Neural crest cell (in vitro differentiated cells): ENCODE results near the gene DDX39A. TPM values are rescaled to one million over a fixed set of nuclear protein-coding genes. Genes with fewer than 3 reads are reported as not detected.

Experiments used
- DNase-seq: peaks from one replicate; pipeline ENCODE4 v3.0.0; 2021; ENCODE audit warnings: low read depth, mixed read lengths, low spot score
- H3K27ac Mint-ChIP-seq: one replicate; pipeline ENCODE4 v1.8.0; 2021; ENCODE audit warnings: mild to moderate bottlenecking, mixed read lengths; ENCODE audit not compliant: unreplicated experiment
- H3K27me3 Mint-ChIP-seq: 2 replicates; pipeline ENCODE4 v1.8.0; 2021; ENCODE audit warnings: low read depth, mild to moderate bottlenecking, mixed read lengths
- H3K36me3 Mint-ChIP-seq: 2 replicates; pipeline ENCODE4 v1.8.0; 2021; ENCODE audit warnings: low read depth, mild to moderate bottlenecking, mixed read lengths
- H3K4me1 Mint-ChIP-seq: 2 replicates; pipeline ENCODE4 v1.8.0; 2021; ENCODE audit warnings: mixed read lengths
- H3K4me3 Mint-ChIP-seq: one replicate; pipeline ENCODE4 v1.8.0; 2021; ENCODE audit warnings: mild to moderate bottlenecking, mixed read lengths
- H3K9me3 Mint-ChIP-seq: 2 replicates; pipeline ENCODE4 v1.8.0; 2021; ENCODE audit warnings: mixed read lengths
- total RNA-seq: library from RNA; stranded (reverse); gene quantifications from 2 replicates; pipeline ENCODE4 v1.2.1, GENCODE V29; 2021
- TF ChIP-seq, protein P1 (sequence below): fragments of 200-600 bp; sonication (generic); conservative IDR thresholded peaks from 2 replicates; pipeline ENCODE4 v1.5.0; 2021; ENCODE audit warnings: antibody characterized with exemption, mild to moderate bottlenecking

The DDX39A gene
- total RNA-seq, 1 donor from 2014 or later = 132 TPM

DNA sequence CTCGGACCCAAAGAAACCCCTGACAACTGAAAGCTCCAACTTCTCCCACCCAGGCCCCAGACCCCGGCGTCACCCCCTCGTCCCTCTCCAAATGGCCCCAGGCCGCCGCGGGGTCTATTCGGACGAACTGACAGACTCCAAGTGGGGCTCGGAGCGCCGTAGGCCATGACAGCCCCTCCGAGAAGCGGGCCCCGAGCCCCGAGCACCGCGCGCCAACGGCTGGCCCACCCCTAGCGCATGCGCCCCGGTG lies 360 bp downstream of the DDX39A start:
- peaks cover 2% of the 10 kb centered on the region for H3K27me3 Mint-ChIP-seq
- H3K27ac Mint-ChIP-seq = peak overlapping the region; percentile 72
- TF ChIP-seq, protein P1, sequence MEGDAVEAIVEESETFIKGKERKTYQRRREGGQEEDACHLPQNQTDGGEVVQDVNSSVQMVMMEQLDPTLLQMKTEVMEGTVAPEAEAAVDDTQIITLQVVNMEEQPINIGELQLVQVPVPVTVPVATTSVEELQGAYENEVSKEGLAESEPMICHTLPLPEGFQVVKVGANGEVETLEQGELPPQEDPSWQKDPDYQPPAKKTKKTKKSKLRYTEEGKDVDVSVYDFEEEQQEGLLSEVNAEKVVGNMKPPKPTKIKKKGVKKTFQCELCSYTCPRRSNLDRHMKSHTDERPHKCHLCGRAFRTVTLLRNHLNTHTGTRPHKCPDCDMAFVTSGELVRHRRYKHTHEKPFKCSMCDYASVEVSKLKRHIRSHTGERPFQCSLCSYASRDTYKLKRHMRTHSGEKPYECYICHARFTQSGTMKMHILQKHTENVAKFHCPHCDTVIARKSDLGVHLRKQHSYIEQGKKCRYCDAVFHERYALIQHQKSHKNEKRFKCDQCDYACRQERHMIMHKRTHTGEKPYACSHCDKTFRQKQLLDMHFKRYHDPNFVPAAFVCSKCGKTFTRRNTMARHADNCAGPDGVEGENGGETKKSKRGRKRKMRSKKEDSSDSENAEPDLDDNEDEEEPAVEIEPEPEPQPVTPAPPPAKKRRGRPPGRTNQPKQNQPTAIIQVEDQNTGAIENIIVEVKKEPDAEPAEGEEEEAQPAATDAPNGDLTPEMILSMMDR = no peak
- H3K9me3 Mint-ChIP-seq = no peaks in the 10 kb centered on the region
- peaks cover 44% of the 10 kb centered on the region for H3K4me1 Mint-ChIP-seq
- DNase-seq = no peak
- peaks cover 8% of the 10 kb centered on the region for H3K36me3 Mint-ChIP-seq
- H3K4me3 Mint-ChIP-seq = peak overlapping the region; percentile 95

DNA sequence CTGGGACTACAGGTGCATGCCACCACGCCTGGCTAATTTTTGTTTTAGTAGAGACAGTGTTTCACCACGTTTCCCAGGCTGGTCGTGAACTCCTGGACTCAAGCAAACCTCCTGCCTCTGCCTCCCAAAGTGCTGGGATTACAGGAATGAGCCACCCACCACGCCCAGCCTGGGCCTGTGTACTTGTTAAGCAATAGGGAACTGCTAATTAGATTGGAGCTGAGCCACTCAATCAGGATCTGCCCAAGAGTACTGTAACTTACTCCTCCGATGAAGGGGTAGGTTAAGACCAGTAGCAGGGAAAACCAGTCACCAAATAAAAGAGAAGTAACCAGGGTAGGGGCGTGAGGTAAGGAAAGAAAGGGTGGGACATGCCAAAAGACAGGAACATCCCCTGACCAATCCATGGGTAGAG lies 2.3 kb downstream of the DDX39A start:
- peaks cover 8% of the 10 kb centered on the region for H3K36me3 Mint-ChIP-seq
- H3K27ac Mint-ChIP-seq = no peak overlapping the region
- DNase-seq = no peak
- H3K9me3 Mint-ChIP-seq = no peaks in the 10 kb centered on the region
- no peaks in the 10 kb centered on the region for H3K27me3 Mint-ChIP-seq
- H3K4me3 Mint-ChIP-seq = peak overlapping the region; percentile 88
- TF ChIP-seq, protein P1 = no peak
- peaks cover 47% of the 10 kb centered on the region for H3K4me1 Mint-ChIP-seq

DNA sequence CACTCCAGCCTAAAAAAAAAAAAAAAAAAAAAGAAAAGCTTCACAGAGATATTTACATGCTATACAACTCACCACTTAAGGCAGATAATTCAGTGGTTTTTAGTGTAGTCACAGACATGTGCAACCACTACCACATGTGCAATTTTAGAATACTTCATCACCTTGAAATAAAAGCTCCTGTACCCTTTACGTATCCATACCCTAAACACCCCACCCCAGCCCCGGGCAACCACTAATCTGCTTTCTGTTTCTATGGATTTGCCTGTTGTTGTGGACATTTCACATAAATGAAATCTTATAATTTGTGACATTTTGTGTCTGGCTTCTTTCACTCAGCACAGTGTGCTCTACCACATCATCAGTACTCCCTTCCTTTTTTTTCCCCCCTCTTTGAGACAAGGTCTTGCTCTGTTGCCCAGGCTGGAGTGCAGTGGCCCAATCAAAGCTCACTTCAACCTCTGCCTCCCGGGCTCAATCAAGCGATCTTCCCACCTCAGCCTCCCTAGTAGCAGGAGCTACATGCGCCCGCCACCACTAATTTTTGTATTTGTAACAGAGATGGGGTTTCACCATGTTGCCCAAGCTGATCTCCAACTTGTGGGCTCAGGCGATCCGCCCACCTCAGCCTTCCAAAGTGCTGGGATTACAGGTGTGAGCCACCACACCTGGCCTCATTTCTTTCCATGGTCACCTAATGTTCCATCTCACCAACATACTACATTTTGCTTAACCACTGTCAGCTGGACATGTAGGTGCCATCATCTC lies 4.0 kb downstream of the DDX39A start:
- TF ChIP-seq, protein P1 = no peak
- H3K4me1 Mint-ChIP-seq = peaks cover 44% of the 10 kb centered on the region
- peak overlapping the region; percentile 27 for H3K27ac Mint-ChIP-seq
- H3K27me3 Mint-ChIP-seq = no peaks in the 10 kb centered on the region
- peaks cover 8% of the 10 kb centered on the region for H3K36me3 Mint-ChIP-seq
- no peaks in the 10 kb centered on the region for H3K9me3 Mint-ChIP-seq
- peak overlapping the region; percentile 49 for H3K4me3 Mint-ChIP-seq
- DNase-seq = no peak

DNA sequence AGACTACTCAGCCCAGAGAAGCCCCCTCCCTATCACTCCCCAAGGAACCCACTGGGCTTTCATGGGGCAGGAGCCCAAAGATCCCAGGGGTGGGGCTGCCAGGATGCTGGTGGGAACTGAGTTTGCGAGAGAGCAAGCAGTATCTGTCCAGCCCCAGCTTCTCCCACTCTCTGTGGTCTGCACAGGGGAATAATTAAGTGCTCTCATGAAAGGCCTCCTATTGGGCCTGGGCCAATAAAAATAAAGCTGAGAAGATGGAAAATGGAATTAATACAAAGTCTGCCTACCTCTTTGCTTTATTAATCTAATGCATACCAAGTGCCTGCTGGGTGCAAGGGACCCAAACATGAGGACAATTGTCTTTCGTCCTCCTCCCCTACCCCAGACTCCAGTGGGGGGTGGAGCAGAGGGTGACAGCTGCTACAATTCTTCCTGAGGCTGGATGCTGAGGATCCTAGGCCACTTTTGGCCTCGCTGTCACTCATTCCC lies 5.4 kb downstream of the DDX39A start:
- H3K4me3 Mint-ChIP-seq = peak overlapping the region; percentile 67
- peaks cover 36% of the 10 kb centered on the region for H3K4me1 Mint-ChIP-seq
- H3K36me3 Mint-ChIP-seq = peaks cover 8% of the 10 kb centered on the region
- H3K27ac Mint-ChIP-seq = no peak overlapping the region
- TF ChIP-seq, protein P1 = no peak
- no peaks in the 10 kb centered on the region for H3K27me3 Mint-ChIP-seq
- DNase-seq = no peak
- H3K9me3 Mint-ChIP-seq = no peaks in the 10 kb centered on the region

DNA sequence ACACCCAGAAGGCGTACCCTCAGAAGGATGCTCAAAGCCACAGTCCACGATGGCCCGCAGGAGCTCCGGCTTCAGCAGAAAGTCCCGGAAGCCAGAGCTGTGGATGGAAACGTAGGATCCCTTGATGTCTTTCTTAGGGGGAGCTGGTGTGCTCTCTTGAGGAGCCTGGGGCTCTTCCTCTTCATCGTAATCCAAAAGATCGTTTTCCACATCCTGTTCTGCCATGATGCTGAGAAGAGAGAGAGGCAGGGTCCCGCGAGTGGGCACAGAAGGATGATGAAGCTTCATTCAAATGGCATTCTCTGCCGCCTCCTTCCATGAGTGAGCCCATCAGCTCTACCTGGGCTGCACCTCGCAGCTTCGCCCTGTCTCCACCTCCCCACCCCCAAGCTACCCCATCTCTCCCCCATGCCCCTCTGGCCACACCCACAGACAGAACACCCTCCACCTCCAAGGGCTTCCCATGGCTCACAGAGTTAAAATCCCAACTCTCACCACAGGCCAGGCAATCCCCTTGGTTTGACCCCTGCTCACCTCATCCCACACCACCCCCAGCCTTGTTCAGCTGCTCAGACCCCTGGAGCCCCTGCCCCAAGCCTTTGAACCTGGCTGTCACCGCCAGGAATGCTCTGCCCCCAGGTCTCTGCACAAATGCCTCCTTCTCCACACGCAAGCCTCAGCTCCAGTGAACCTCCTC lies 6.0 kb downstream of the DDX39A start:
- H3K9me3 Mint-ChIP-seq = no peaks in the 10 kb centered on the region
- no peaks in the 10 kb centered on the region for H3K27me3 Mint-ChIP-seq
- peak overlapping the region; percentile 57 for H3K27ac Mint-ChIP-seq
- H3K4me1 Mint-ChIP-seq = peaks cover 35% of the 10 kb centered on the region
- peak overlapping the region; percentile 67 for H3K4me3 Mint-ChIP-seq
- TF ChIP-seq, protein P1 = no peak
- no peak for DNase-seq
- H3K36me3 Mint-ChIP-seq = peaks cover 10% of the 10 kb centered on the region
